GM12891 (cell line): ENCODE results near the gene GM2A.
"Not testable (repeated sequence)": the region's sequence is repeated elsewhere in the genome, so short reads cannot be mapped to it uniquely, and the experiment has no call there.

ENCODE experiments used
- PAX5 ChIP-seq: IDR thresholded peaks from 2 replicates; pipeline ENCODE4 v1.6.1; 2011; ENCODE audit warnings: low read length, moderate library complexity, mild to moderate bottlenecking; ENCODE audit not compliant: insufficient read depth, severe bottlenecking
- POLR2A ChIP-seq: IDR thresholded peaks from 2 replicates; pipeline ENCODE4 v1.6.1; 2011; ENCODE audit warnings: low read depth, low read length, control low read depth
- POLR2AphosphoS5 ChIP-seq: IDR thresholded peaks from 2 replicates; pipeline ENCODE4 v1.6.1; 2011; ENCODE audit warnings: low read depth, low read length, control low read depth
- POU2F2 ChIP-seq: IDR thresholded peaks from 2 replicates; pipeline ENCODE4 v1.6.1; 2011; ENCODE audit warnings: low read depth, mild to moderate bottlenecking, control low read depth, low read length, moderate library complexity
- SPI1 ChIP-seq: IDR thresholded peaks from 2 replicates; pipeline ENCODE4 v1.6.1; 2011; ENCODE audit warnings: low read depth, low read length, control low read depth
- TAF1 ChIP-seq: IDR thresholded peaks from 2 replicates; pipeline ENCODE4 v1.6.1; 2011; ENCODE audit warnings: low read depth, low read length, control low read depth

DNA sequence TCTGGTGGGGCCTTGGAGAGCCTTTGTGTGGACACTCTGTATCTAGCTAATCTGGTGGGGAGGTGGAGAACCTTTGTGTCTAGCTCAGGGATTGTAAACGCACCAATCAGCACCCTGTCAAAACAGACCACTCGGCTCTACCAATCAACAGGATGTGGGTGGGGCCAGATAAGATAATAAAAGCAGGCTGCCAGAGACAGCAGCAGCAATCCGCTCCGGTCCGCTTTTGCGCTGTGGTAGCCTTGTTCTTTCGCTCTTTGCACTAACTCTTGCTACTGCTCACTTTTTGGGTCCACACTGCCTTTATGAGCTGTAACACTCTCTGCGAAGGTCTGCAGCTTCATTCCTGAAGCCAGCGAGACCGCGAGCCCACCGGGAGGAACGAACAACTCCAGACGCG, 56.8 kb downstream of the GM2A start:
- not testable (repeated sequence) for TF ChIP-seq SPI1, TAF1, POLR2A, POLR2AphosphoS5, POU2F2, PAX5
